ENCODE measurements around the gene ACVRL1.

The ACVRL1 gene

DNA sequence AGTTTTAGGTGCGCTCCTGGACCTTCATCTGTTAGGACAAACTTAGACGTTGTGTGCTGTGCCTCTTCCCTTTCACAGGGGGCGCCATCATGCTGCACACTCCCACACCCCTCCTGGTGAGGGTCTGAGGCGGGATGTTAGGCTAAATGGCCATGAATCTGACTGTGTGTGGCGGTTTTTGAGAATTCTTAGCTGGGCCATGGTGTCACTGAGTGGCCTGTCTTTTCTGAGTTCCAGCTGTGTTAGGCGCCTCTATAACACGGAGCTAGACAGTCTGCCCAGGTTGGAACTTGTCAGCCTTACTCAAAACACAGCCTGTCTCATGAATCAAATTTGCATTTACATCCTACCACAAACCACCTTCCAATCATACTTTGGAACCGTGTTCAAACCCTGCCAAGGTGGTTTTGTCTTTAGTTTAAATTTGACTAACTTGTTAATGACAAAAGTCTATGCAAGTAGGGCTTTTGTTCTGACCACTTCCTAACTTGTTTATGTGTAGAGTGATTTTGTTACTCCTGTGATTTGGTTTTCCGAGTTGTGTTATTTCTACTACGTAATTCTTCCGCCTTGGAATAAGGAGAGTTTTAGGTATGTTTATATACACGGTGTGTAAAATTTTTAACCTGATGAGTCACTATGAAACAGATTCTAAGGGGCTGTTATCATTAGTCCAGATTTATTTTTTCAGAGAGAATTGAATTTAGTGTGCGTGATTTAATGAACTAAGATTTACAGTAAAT lies 63.8 kb downstream of the ACVRL1 start:
- DNase-seq (ENCODE audit: low read depth) = no peak

DNA sequence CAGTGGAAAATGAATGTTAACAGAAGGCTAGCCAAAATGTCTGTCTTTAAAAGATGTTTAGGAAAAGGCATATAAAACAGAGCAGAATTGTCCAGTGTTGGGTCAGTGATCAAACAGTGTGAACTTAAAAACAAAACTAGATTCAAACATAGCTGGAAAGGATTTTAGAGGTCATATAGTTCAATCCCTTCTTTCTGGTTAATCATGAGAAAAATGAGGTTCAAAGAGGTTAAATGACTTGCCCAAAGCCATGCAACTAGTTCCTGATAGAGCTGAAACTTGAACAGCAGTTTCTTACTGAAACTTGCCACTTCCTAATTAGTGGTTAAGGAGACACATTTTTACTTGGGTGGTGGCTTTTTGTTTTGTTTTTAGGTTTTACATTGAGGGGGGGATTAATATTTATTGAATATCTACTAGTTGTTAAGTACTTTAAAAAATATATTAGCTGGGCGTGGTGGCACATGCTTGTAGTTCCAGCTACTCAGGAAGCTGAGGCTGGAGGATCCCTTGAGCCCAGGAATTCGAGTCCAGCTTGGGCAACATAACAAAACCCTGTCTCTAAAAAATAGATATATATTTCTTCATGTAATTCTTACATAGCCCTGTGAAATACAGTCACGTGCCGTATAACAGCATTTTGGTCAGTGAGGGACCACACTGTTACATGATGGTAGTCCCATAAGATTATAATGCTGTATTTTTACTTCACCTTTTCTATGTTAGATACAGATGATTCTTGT lies 64.5 kb downstream of the ACVRL1 start:
- DNase-seq (ENCODE audit: low read depth) = no peak

DNA sequence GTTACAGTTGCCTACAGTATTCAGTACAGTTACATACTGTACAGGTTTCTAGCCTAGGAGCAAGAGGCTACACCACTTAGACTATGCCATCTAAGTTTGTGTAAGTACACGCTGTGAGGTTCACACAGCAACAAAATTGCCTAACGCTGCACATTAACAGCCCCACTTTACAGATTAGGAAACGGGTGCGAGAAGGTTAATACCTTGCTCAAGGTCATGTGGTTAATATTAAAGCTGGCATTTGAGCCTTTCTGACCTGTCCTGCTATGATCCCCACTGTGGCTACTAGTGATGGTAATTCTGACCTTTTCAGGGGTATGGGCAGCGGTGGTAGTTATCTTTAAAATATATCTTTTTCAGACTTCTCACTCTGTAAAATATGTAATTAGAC lies 65.1 kb downstream of the ACVRL1 start:
- DNase-seq (ENCODE audit: low read depth) = no peak

DNA sequence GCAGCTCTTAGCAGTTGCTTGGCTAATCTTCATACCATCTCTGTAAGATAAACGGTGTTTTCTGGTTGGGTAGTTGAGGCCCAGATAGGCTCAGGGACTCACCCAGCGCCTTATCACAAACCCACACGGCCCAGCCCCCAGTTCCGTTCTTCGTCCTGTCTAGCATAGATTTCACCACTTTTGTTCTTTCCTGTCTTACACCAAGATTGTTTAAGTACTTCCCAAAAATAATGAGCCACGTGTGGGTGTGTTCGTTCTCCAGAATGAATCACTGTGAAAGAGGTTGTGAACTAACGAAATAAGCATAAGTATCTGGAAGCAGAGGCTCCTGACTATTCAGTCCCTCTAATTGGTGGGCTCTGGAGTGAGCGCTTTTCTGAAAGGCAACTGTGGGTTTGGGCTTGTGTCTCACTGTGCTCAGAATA lies 65.6 kb downstream of the ACVRL1 start:
- DNase-seq (ENCODE audit: low read depth) = peak; percentile 64
